ENCODE results near the gene ABCB1.

GRCh38 chr7:87483131-87483530 lies 117.6 kb downstream of the ABCB1 start:
- TF ChIP-seq CTCF (IDR thresholded peaks at IDR 0.05; ENCODE audit: low read length) (no peak), EZH2 (IDR thresholded peaks at IDR 0.05; ENCODE audit: borderline replicate concordance, low read length) (no peak)
